Stimulated activated CD8-positive, alpha-beta memory T cell treated with anti-CD3 and anti-CD28 coated beads, Interleukin-4, amount 100 ng/mL, for 24 hours (primary cell): ENCODE data around the gene SLC39A7.
A peak's percentile ranks its signal among the peaks of the same experiment; 100 is the strongest.

ENCODE experiments used
- DNase-seq: peaks from one replicate; pipeline ENCODE4 v3.0.0-alpha.2; 2020; ENCODE audit warnings: low read depth

The SLC39A7 gene, protein sequence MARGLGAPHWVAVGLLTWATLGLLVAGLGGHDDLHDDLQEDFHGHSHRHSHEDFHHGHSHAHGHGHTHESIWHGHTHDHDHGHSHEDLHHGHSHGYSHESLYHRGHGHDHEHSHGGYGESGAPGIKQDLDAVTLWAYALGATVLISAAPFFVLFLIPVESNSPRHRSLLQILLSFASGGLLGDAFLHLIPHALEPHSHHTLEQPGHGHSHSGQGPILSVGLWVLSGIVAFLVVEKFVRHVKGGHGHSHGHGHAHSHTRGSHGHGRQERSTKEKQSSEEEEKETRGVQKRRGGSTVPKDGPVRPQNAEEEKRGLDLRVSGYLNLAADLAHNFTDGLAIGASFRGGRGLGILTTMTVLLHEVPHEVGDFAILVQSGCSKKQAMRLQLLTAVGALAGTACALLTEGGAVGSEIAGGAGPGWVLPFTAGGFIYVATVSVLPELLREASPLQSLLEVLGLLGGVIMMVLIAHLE

DNA sequence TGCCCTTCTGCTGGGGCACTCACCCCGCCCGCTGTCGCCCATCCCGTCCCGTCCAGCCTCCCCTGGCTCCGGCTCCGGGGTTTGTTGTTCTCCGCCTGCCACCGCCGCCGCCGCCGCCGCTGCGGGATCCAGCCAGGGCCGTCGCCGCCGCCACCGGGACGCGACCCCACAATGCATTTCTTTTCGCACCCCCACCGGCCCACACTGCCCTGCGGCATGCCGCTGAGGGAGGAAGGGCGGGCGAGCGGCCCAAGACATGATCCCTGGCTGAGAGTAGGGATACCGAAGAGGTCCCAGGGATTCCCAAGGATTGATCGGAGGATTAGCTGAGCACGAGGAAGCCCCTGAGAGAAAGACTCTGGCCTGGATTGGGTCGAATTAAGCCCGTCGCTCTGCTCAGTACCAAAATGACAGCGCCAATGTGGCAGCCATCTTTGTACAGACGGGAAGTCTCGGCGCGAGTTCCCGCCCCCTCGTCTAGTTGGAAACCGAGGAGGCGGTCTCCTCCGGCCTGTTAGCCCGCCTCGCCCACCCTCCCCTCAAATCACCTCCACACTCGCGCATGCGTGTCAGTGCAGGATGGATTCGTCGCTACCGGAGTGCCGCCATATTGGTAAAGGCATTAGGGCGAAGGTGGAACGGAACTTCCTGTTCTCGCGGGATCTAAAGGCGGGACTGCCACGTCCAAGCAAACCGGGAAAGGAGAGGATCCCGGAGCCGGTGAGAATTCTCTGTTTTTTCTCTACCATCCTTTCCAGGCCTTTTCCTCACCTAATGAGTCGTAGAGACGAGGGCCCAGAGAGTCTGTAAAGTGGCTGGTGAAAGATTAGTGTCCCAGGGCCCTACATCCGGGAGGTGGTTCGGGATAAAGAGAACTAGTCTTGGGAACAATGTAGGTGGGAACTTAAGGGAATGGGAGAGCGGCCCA is at the start of gene SLC39A7, which contains the start of gene RXRB:
Gene SLC39A7 (plus strand): TSS at position 649 of the 928 bp plus-strand sequence. CDS start 379 bp downstream, outside the sequence.
Gene RXRB (minus strand): TSS at position 447 of the 928 bp plus-strand sequence. CDS start 189 bp downstream, at position 258.
- DNase-seq: peak; percentile 99

DNA sequence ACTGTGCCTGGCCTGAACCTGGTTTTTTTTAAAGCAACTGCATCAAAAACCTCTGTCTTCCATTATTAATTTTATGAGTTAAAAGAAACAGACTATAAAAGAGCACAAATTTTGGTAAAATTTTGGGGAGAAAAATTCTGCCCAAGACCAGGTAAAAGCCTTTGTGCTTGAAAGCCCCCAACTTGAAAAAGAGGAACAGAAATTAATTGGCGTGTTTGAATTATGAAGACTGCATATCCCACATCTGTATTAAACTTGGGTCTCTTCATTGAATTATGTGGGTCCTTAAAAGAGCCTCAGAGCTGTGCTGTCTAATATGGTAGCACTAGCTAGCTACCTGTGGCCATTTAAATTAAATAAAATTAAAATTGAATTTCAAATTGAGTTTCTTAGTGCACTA is 49.6 kb upstream of the SLC39A7 start:
- no peak for DNase-seq

DNA sequence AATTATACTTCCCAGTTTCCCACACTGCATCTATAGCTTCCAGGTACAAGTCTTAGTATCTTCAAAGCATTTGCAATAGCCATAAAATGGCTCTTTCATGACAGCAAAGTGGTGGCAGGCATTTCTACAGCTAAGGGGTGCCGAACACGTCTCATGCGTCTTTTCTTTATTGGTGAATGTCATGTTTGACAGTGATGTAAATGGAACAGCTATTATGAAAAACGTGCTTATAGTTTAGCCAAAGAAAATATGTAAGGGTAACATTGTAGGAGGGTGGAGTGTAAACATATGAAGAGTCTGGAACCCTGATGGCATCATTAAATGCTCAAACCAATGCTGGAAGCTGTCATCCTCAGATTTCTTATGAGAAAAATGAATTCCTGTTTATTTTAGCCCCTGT is 46.3 kb upstream of the SLC39A7 start:
- DNase-seq: no peak

DNA sequence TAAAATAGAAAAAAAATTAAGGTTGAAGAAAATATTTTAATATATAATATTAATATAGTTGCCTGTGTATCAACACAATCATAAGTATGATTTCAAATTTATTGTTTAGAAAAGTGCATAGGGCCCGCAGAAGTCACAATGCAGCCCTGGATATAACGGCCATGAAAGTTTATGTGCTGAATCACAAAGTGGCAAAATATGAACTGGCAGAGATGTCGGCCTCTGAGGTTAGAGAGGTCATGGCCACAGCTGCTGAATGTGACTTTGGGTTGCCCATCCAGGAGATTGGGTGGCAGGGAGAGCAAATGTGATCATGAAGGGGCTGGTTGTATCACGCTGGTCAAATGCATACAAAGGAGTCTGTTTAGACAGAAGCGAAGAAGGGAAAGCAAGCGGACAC is 44.1 kb upstream of the SLC39A7 start:
- DNase-seq: no peak

DNA sequence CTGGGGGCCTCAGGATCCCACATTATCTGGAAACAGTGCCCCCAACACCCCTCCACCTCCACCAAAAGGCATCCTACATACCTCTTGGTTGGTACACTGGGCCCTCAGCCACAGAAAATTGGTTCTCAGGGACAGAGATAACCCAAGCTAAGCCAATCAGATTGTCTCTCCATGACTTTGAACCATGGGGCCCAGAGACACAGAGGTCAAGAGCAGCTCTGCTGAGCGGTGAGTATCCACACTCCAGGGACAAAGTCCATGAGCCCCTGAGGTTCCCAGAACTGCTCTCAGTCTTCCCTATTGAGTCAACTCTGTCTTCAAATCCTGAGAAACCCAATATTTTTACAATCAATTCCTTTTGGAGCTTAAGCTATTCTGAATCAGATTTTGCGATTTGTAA is 43.7 kb upstream of the SLC39A7 start:
- no peak for DNase-seq

DNA sequence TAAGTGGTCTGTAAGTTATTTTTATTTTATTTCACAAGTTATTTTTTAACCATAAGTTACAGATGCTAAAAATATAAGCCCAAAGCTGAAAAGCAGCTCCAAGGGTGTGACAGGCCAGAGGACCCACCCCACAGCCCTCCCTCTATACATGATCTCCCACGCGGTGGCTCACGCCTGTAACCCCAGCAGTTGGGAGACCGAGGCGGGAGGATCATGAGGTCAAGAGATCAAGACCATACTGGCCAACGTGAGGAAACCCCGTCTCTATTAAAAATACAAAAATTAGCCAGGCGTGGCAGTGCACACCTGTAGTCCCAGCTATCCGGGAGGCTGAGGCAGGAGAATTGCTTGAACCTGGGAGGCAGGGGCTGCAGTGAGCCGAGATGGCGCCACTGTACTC is 40.6 kb upstream of the SLC39A7 start:
- DNase-seq: no peak

DNA sequence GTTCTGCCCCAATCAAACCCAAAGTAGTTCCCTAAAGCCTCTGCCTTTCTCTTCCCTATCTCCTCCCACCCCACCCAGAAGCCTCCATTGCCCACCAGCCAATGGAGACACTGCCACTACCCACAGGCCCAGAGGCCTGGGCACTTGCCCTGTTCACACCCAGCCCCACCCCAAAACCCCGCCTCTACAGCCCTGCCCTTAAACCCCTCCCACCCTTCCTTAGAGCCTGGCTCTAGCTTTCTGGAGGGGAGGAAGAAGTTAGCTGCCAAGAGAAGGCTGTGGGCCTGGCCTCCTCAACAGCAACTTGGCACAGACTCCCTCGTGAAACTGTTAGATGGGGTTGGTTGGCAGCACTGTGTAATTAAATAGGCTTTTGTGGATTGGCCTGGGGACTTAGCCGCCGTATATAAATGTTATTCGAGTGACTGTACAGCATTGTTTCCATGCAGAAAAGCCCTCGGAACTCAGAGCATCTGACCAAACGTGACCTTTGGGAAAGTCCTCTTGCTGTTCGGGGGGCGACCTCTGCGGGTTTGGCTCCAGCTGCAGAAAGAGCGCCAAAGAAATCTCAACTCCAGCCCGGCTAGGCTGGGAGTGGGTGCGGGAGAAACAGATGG is 39.8 kb upstream of the SLC39A7 start:
- no peak for DNase-seq

DNA sequence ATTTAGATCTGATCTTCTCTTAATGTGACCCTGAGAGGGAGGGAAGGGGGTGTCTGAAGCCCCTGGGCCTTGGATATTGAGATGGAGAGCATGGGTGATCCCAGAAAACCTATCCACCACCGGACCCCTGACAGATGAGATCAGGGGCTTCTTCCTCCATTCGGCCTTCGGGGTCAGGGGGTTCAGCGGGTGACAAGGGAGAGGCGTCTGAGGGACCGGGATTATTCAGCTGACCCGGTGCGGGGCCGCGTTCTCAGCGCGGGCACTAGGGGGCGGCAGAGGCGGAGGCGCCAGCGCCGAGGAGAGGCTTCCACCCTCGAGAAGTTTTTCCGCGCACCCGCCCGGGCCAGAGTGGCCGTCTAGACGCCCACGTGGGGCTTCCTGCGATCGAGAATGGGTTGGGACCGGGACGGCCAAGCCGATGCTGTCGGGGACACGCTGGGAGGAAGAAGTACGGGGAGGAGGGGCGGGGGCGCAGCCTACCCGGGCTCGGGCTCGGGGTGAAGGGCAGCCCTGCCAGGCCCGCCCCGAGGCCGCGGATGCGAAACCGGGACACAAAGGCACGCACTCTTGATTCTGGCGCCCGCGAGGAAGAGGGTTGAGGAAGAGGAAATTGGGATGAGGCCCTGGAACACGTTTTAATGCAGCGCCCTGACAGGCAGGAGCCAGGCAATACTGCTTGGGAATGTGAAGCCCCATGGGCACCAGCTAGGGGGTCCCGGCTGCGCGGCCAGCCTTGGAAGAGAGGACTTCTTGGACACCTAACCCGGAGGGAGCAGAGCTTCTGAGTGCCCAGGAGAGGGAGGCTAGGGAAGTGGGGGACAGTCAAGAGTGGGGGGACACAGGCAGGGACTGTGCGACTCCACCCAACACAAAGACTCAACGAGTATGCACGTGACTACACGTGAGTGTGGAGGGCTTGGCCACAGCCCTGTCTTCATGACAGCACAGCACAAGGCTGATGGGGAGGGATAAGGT is 39.0 kb upstream of the SLC39A7 start:
- peak; percentile 73 for DNase-seq

DNA sequence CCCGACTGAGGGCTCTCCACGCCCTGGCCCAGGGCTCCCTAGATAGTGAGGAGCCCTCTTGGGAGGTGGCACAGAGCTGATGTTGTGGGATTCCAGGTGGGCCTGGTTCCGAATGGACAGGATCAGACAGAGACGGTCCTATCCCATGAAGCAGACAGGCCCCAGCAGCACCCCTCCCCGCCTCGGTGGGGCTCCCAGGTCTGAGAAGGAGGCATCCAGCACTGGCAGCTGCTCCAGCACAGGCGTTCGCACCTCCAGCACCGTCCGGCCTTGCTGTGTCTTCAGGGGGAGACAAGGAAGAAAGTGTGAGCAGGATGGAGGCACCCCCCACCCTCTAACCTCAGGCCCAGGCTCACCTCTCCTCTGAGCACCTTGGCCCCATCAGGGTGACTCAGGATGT is 37.1 kb upstream of the SLC39A7 start:
- no peak for DNase-seq

DNA sequence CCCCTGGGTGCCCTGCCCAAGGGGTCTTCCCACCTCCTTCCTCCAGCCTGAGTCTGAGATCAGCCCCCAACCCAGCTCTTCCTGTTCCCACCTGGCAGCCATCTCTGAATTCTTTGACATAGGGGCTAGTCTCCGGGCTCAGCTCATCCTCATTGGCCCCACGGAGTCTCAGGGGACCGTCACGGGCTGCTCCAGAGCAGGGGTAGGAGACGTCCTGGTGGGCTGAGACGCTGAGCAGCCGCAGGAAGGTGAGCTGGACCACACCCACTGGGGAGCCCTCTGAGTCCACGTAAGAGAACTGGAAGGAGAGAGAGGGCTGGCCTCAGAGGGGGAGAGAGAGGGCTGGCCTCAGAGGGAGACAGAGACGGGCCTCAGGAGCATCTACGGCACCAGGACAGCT is 36.5 kb upstream of the SLC39A7 start:
- DNase-seq: no peak

DNA sequence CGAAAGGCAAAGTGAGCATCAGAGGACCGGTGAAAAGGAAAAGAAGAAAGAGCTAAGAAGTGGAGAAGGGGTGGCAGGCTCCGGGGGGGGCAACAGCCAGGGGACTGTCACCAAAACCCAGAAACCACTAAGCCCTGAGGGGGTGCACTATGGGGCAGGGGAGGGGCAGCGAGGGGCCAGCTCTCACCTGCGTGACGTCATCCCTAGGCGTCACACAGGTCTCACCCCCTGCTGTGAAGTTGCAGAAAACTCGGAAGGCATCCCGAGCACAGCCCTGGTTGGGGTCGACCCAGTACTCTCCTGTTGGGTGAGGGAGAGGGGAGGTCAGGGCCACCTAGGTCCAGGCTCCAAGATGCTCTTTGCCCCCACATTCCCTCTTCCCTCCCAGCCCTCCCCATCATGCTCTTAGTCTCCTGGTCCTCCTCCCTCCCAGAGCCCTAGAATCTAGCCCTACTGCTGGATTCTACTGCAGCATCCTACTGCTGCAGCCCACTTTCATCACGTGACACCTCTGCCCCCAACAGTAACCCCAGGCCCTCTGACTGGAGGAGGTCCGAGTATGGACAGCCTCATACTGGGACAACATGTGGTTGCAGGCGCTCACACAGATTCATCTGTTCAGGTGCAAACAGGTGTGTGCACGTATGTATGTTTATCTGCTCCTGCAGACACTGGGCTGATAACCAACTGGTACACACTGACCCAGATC is 35.8 kb upstream of the SLC39A7 start:
- no peak for DNase-seq

DNA sequence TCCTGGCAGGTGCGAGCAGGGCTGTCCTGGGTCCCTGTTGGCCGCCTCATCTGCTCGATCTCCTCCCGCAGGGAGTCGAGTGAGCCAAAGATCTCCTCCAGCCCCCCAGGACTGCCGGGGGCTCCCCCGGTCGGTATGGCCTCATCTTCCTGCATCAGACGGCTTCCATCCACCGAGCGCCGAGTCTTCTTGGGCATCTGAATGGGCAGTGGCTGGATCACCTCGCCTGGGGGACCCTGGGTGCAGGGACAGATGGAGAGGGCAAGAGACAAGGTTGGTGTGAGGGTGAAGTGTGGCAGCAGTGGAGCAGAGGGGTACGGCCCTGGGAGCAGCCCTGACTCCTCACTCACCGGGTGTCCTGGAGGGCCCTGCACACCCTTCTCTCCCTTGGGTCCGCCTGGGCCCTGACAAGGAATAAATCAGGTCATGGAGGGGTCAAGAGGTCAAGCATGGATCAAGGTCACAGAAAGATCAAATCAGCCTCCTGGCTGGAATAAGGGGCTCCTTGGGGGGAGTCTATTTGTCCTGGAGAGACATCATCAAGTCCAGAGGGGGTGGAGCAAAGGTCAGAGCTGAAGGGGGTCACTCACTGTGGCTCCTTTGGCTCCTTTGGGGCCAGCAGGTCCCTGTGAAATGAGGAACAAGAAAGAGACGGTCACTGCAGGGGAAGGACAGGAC is 34.9 kb upstream of the SLC39A7 start:
- DNase-seq: no peak

DNA sequence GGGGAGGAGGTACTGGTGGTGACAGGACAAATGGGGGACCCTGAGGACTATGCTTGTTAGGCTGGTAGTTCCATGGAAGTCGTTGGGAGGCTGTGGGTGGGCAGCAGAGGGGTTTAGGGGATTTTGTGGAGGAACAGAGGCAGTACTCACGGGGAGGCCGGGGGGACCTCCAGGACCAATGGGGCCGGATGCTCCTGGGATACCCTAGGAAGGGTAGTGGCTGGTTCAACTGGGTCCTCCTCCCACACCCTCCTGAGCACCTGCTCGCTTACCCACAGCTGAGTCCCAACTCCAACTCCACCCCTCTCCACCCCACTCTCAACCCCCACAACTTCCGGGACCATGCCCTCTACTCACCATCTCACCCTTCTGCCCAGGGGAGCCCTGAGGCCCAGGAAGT is 34.3 kb upstream of the SLC39A7 start:
- no peak for DNase-seq

DNA sequence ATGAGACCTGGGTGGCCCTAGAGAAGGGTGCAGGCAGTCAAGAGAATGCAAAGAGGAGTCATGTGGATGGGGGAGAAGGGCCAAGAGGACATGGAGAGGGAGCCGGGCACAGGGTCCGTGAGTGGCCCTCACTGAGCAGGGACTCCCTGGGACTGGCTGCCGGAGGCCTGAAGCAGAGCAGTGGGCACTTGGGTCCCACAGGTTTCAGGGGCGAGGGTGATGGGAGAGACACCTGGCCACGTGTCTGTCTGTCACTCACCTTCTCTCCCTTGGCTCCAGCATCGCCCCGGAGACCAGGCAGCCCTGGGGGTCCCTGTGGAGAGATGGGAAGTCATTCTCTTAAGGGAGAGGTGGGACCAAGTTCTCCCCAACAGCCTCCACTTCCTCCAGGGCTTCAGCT is 33.9 kb upstream of the SLC39A7 start:
- DNase-seq: no peak

DNA sequence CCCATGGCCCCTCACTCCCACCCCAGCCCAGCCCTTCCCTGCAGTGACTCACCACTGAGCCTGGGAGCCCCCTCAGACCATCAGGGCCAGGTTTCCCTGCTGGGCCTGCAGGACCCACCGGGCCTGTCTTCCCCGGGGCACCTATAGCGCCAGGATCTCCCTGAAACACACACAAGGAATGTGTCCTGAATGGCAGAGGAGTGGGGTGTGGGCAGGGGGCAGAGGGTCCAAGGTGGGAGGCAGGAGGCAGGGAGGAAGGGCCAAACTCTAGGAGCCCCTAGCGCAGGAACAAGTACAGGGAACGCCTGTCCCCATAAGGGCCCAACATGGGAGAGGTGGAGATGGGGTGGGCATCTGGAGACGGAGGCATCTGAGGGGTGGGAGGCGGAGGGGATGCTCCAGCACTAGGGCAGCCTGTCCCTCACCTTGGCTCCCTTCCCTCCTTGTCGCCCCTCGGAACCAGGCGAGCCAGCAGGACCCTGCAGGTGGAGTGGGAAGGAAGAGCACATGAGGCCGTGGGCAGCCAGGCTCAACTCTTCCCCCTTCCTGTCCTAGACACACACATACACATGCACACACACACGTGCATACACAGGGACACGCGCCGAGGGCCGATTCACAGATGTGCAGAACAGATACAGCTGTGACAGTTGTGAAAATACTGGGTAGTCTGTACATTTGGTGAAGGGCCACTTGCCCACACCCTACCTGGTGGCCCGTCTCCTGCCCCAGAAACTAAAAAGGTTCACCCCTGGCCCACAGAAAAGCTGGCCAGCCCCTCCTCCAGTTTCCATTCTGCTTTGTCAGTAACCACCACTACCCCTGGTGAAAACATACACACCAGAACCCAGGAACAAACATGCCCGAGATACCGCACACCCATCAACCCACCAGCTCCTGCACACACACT is 33.0 kb upstream of the SLC39A7 start:
- DNase-seq: no peak

DNA sequence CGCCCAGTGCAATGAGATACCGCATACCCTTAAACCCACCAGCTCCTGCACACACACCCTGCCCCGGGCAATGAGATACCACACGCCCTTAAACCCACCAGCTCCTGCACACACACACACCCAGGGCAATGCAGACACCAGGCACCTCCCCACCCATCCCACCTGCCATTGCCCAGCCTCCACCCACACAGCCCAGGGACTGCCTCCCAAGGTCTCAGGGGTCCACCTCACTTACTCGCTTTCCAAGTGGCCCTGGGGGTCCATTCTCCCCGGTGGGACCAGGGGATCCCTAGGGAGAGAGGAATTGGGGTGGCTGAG is 32.4 kb upstream of the SLC39A7 start:
- DNase-seq: no peak

DNA sequence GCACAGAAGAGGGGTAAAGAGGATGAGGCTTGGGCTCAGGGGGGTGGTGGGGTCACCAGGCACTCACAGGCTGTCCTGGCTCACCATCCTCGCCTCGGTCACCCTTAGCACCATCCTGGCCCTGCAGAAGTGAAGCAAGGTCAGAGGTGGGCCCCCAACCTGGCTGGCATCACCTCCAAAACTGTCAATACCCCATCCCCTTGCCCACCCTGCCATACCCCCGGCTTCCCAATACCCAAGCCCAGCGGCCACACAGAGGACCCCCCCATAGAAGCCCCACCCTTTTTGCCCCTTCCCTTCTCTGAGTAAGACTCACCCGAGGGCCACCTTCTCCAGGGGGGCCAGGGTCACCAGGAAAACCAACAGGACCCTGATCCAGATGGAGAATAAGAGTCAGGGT is 32.0 kb upstream of the SLC39A7 start:
- no peak for DNase-seq

DNA sequence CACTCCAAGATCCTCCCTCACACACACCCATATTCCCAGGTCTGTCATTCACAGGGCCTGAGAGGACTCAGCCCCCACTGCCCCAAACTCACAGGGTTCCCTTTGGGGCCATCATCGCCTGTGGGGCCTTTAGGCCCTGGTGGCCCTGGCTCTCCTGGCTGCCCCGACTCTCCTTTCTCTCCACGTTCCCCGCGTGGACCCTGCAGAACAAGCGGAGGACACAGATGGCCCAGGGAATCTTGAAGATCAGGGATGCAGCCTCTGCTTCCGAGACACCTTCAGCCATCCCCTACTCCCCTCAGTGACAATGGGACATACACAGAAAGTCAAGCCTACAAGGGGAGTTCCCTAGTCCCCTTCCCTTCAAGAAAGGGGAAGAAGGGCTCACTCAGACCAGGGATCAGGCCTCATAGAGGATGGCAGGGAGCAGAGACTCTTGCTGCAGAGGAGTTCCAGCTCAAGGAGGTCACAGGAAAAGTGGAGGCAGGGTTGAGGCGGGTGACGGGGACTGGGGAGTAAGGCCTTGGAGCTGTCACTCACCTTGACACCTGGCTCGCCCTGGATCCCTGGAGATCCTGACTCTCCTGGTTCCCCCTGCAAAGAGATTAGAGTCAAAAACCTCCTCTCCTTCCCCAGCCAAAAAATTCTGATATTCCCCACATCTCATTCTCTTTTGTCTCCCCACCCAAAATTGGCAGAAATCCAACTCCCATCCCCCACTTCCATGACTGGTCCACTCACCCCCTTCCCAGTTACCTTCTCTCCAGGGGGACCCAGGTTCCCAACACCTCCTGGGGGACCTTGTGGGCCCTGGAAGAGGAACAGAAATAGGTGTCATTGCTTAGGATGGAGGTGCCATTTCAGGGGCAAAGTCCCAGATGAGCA is 31.1 kb upstream of the SLC39A7 start:
- DNase-seq: no peak
